H1 (cell line): ENCODE results near the gene GGA1. TPM values are rescaled to one million over a fixed set of nuclear protein-coding genes. Genes with fewer than 3 reads are reported as not detected.

ENCODE experiments used
- CTCF ChIA-PET: fragments of 300-600 bp; sonication (Branson Sonifier 250); formaldehyde crosslinking; loops from one replicate; lab custom pipeline; 2021; ENCODE audit not compliant: partially characterized antibody; lab: Charles Lee
- POLR2A ChIA-PET: fragments of 300-600 bp; sonication (Branson Sonifier 250); formaldehyde crosslinking; loops from one replicate; lab custom pipeline; 2021; ENCODE audit warnings: inconsistent platforms; ENCODE audit not compliant: partially characterized antibody; lab: Charles Lee
- DNase-seq, 2 experiments: peaks; one replicate each; pipeline versions ENCODE4 v3.0.0 to v3.0.0-alpha.2; 2010 to 2022; ENCODE audit warnings: low spot score in 2 of 2, low read depth in 1 of 2, mixed read lengths in 1 of 2
- FAIRE-seq: peaks from 2 replicates; lab custom pipeline; 2011; peaks lifted over from hg19 to GRCh38; lab: Jason Lieb, UNC
- H2AFZ ChIP-seq: 2 replicates; pipeline ENCODE4 v1.8.1; 2012; ENCODE audit warnings: low read length, inconsistent platforms
- H2AK5ac ChIP-seq: 2 replicates; pipeline ENCODE4 v1.6.1; 2013; ENCODE audit warnings: low read depth, low read length
- H2BK120ac ChIP-seq: replicated peaks from 2 replicates; pipeline ENCODE3; 2013; ENCODE audit warnings: low read depth, low read length, inconsistent platforms
- H2BK12ac ChIP-seq: 2 replicates; pipeline ENCODE4 v1.6.1; 2013; ENCODE audit warnings: low read depth, low read length
- H2BK15ac ChIP-seq: 2 replicates; pipeline ENCODE4 v1.6.1; 2013; ENCODE audit warnings: low read length
- H2BK20ac ChIP-seq: 2 replicates; pipeline ENCODE4 v1.6.1; 2013; ENCODE audit warnings: low read length
- H2BK5ac ChIP-seq: 2 replicates; pipeline ENCODE4 v1.6.1; 2013; ENCODE audit warnings: low read depth, low read length
- H3K14ac ChIP-seq: 2 replicates; pipeline ENCODE4 v1.6.1; 2013; ENCODE audit warnings: inconsistent platforms; ENCODE audit not compliant: insufficient read length
- H3K18ac ChIP-seq: 2 replicates; pipeline ENCODE4 v1.6.1; 2013; ENCODE audit warnings: low read length; ENCODE audit errors: extremely low read depth
- H3K23ac ChIP-seq: 2 replicates; pipeline ENCODE4 v1.6.1; 2013; ENCODE audit warnings: inconsistent platforms; ENCODE audit not compliant: insufficient read length
- H3K23me2 ChIP-seq: 2 replicates; pipeline ENCODE4 v1.6.1; 2013; ENCODE audit warnings: low read depth, low read length
- H3K27ac ChIP-seq: 2 replicates; pipeline ENCODE4 v1.6.1; 2011; ENCODE audit warnings: low read depth, low read length, inconsistent platforms
- H3K27me3 ChIP-seq, 4 experiments: replicated peaks in 1 of 4; 1 replicate in 1 of 4; 2 replicates in 3 of 4; pipeline versions ENCODE4 v1.6.1 to v1.8.1; 2011 to 2013; ENCODE audit warnings: low read length in 3 of 4, mild to moderate bottlenecking in 3 of 4, inconsistent platforms in 2 of 4, mixed read lengths in 2 of 4, moderate library complexity in 1 of 4; ENCODE audit not compliant: control insufficient read depth in 3 of 4, insufficient read depth in 3 of 4; ENCODE audit errors: extremely low read depth in 1 of 4
- H3K36me3 ChIP-seq, 4 experiments: 2 replicates each; pipeline versions ENCODE4 v1.6.1 to v1.8.1; 2011 to 2013; ENCODE audit warnings: mild to moderate bottlenecking in 4 of 4, low read length in 3 of 4, moderate library complexity in 2 of 4, control low read depth in 1 of 4, inconsistent platforms in 1 of 4; ENCODE audit not compliant: insufficient read depth in 4 of 4, control insufficient read depth in 2 of 4
- H3K4ac ChIP-seq: replicated peaks from 2 replicates; pipeline ENCODE3; 2013; ENCODE audit warnings: low read length, low read depth, mixed read lengths, inconsistent platforms; ENCODE audit not compliant: insufficient read length
- H3K4me1 ChIP-seq, 4 experiments: replicated peaks in 1 of 4; 1 replicate in 1 of 4; 2 replicates in 3 of 4; pipeline versions ENCODE4 v1.6.1 to v1.8.1; 2011 to 2013; ENCODE audit warnings: low read length in 3 of 4, inconsistent platforms in 2 of 4, mixed read lengths in 1 of 4; ENCODE audit not compliant: insufficient read depth in 4 of 4, control insufficient read depth in 3 of 4
- H3K4me2 ChIP-seq, 2 experiments: 2 replicates each; pipeline versions ENCODE4 v1.6.1 to v1.8.1; 2011 to 2013; ENCODE audit warnings: low read depth in 2 of 2, low read length in 2 of 2, control low read depth in 1 of 2, inconsistent platforms in 1 of 2, mild to moderate bottlenecking in 1 of 2; ENCODE audit not compliant: insufficient read depth in 1 of 2
- H3K4me3 ChIP-seq, 4 experiments: fragments of 200-600, 300-600 bp in 1 of 4; sonication (generic), shearing (Covaris generic), sonication (Bioruptor Twin) in 1 of 4; 2 replicates each; pipeline versions ENCODE4 v1.5.1 to v1.8.1; 2011 to 2016; ENCODE audit warnings: low read length in 4 of 4, low read depth in 3 of 4, control low read depth in 2 of 4, inconsistent platforms in 2 of 4, mild to moderate bottlenecking in 2 of 4, mixed read lengths in 1 of 4, moderate library complexity in 1 of 4; ENCODE audit not compliant: insufficient read depth in 2 of 4; ENCODE audit errors: extremely low read depth in 1 of 4
- H3K56ac ChIP-seq: replicated peaks from 2 replicates; pipeline ENCODE3; 2013; ENCODE audit warnings: low read depth, mild to moderate bottlenecking, mixed read lengths, low read length, inconsistent platforms; ENCODE audit not compliant: insufficient read length
- H3K79me1 ChIP-seq: 2 replicates; pipeline ENCODE4 v1.6.1; 2013; ENCODE audit warnings: low read depth, low read length, control low read depth
- H3K79me2 ChIP-seq, 2 experiments: 2 replicates each; pipeline versions ENCODE4 v1.6.1 to v1.8.1; 2012 to 2013; ENCODE audit warnings: low read length in 2 of 2, mild to moderate bottlenecking in 2 of 2, inconsistent platforms in 1 of 2; ENCODE audit not compliant: insufficient read depth in 2 of 2, control insufficient read depth in 1 of 2
- H3K9ac ChIP-seq, 4 experiments: replicated peaks in 1 of 4; 1 replicate in 1 of 4; 2 replicates in 3 of 4; pipeline versions ENCODE4 v1.6.1 to v1.8.1; 2011 to 2013; ENCODE audit warnings: low read depth in 3 of 4, low read length in 3 of 4, control low read depth in 2 of 4, mild to moderate bottlenecking in 2 of 4, moderate library complexity in 2 of 4, inconsistent platforms in 1 of 4; ENCODE audit errors: extremely low read depth in 1 of 4
- H3K9me3 ChIP-seq, 2 experiments: 2 replicates each; pipeline versions ENCODE4 v1.6.1 to v1.8.1; 2012 to 2013; ENCODE audit warnings: mild to moderate bottlenecking in 2 of 2, moderate library complexity in 2 of 2, control low read depth in 1 of 2, inconsistent platforms in 1 of 2, low read depth in 1 of 2, low read length in 1 of 2, mixed read lengths in 1 of 2; ENCODE audit not compliant: insufficient read depth in 2 of 2
- H4K20me1 ChIP-seq, 2 experiments: replicated peaks in 1 of 2; 2 replicates each; pipeline versions ENCODE3 to v1.8.1; 2011 to 2013; ENCODE audit warnings: inconsistent platforms in 2 of 2, low read length in 2 of 2, mild to moderate bottlenecking in 1 of 2; ENCODE audit not compliant: insufficient read depth in 2 of 2, control insufficient read depth in 1 of 2
- H4K5ac ChIP-seq: 2 replicates; pipeline ENCODE4 v1.6.1; 2013; ENCODE audit warnings: low read length, low read depth, mixed read lengths, inconsistent platforms; ENCODE audit not compliant: insufficient read length
- H4K8ac ChIP-seq: 2 replicates; pipeline ENCODE4 v1.8.0; 2013; ENCODE audit warnings: mild to moderate bottlenecking, moderate library complexity, low read length, inconsistent platforms; ENCODE audit not compliant: insufficient read depth; ENCODE audit errors: extremely low read depth
- H4K91ac ChIP-seq: replicated peaks from 2 replicates; pipeline ENCODE3; 2013; ENCODE audit warnings: low read length, mixed read lengths, inconsistent platforms; ENCODE audit not compliant: insufficient read length
- ATF2 ChIP-seq: IDR thresholded peaks from 2 replicates; pipeline ENCODE4 v1.6.1; 2012; ENCODE audit warnings: low read length, inconsistent platforms
- CHD1 ChIP-seq: IDR thresholded peaks from 2 replicates; pipeline ENCODE4 v1.6.1; 2012; ENCODE audit warnings: low read depth, low read length, improper control_type of control experiment
- EGR1 ChIP-seq: IDR thresholded peaks from 2 replicates; pipeline ENCODE4 v1.6.1; 2011; ENCODE audit warnings: low read depth, low read length, borderline replicate concordance
- GTF2F1 ChIP-seq: IDR thresholded peaks from 2 replicates; pipeline ENCODE4 v1.6.1; 2012; ENCODE audit warnings: low read depth, low read length, improper control_type of control experiment, borderline replicate concordance
- JUND ChIP-seq: IDR thresholded peaks from 2 replicates; pipeline ENCODE4 v1.6.1; 2011; ENCODE audit warnings: mild to moderate bottlenecking, improper control_type of control experiment, low read length
- RFX5 ChIP-seq: IDR thresholded peaks from 2 replicates; pipeline ENCODE4 v1.6.1; 2011; ENCODE audit warnings: low read depth, low read length, improper control_type of control experiment, borderline replicate concordance
- SAP30 ChIP-seq: fragments of 300-600 bp; sonication (generic); IDR thresholded peaks from 2 replicates; pipeline ENCODE4 v1.7.1; 2012; ENCODE audit warnings: low read length, moderate library complexity, mild to moderate bottlenecking, inconsistent platforms; ENCODE audit not compliant: insufficient read depth, insufficient replicate concordance
- SIX5 ChIP-seq: IDR thresholded peaks from 2 replicates; pipeline ENCODE4 v1.6.1; 2011; ENCODE audit warnings: mild to moderate bottlenecking, low read depth, low read length
- SUZ12 ChIP-seq: fragments of 200-600 bp; sonication (generic); IDR thresholded peaks from 2 replicates; pipeline ENCODE4 v1.6.1; 2012; ENCODE audit warnings: mild to moderate bottlenecking, inconsistent platforms, low read length, moderate library complexity, mixed read lengths
- TCF12 ChIP-seq: IDR thresholded peaks from 2 replicates; pipeline ENCODE4 v1.6.1; 2011; ENCODE audit warnings: low read depth, mild to moderate bottlenecking, low read length
- YY1 ChIP-seq: IDR thresholded peaks from 2 replicates; pipeline ENCODE4 v1.6.1; 2011; ENCODE audit warnings: low read depth, mild to moderate bottlenecking, low read length
- WGBS, 2 experiments: shearing (Covaris generic) in 1 of 2; methylation state at CpG; one replicate each; pipeline versions ENCODE4 v1.1.6 to v1.1.7; 2013 to 2015; ENCODE audit warnings: low lambda C conversion rate in 2 of 2, mixed read lengths in 2 of 2, inconsistent platforms in 1 of 2, low coverage in 1 of 2, missing lambda C conversion rate in 1 of 2; ENCODE audit not compliant: insufficient replicate concordance in 2 of 2, insufficient coverage in 1 of 2, insufficient read length in 1 of 2; ENCODE audit errors: extremely low coverage in 1 of 2, missing lambda C conversion rate in 1 of 2; 5-methylcytosine and 5-hydroxymethylcytosine counted together
- polyA plus RNA-seq, 7 experiments: library from polyadenylated mRNA; depleted of rRNA in 3 of 7; stranded (reverse) in 5 of 7; unstranded in 2 of 7; fragments of >200 nt in 5 of 7; fragments of 200-250 nt in 2 of 7; gene quantifications; 1 replicate in 5 of 7; 2 replicates in 1 of 7; 4 replicates in 1 of 7; pipeline versions ENCODE4 v1.2.1 to v1.2.3, GENCODE V29; 2011 to 2013; ENCODE audit warnings: missing spikeins in 2 of 7, mixed read lengths in 2 of 7
- total RNA-seq: library from RNA; stranded (reverse); fragmentation: NEBNext Ultra II Directional; extraction: Animal tissue kit (Norgen Biotek cat#: 25700); gene quantifications from 2 replicates; pipeline ENCODE4 v1.2.1, GENCODE V29; 2021

The GGA1 gene
- total and polyA plus RNA-seq, 2 of the 8 experiments (the other 6 are each of a cell fraction or from before 2014, with no cell fraction given), result 49.3 to 57.2 TPM

- no peak overlapping the region for H2AK5ac ChIP-seq
- no peaks in the 10 kb centered on the region for H4K20me1 ChIP-seq
- FAIRE-seq, result no peak
- no peak overlapping the region for H3K4me3 ChIP-seq
- H2BK12ac ChIP-seq, result no peak overlapping the region
- POLR2A ChIA-PET, result interaction anchor here (0.8 to 2.2 kb wide), 5 partner anchors 8 to 54 kb away, joined by 3 to 5 read pairs (median 5); no protein-coding TSS in a partner anchor
- no peaks in the 10 kb centered on the region for H3K36me3 ChIP-seq
- no peak overlapping the region for H3K9ac ChIP-seq
- H3K4me1 ChIP-seq, result peaks cover 0 to 8% (median 2%) of the 10 kb centered on the region in 4 experiments; a peak in 4 of 7 replicates
- H3K23ac ChIP-seq, result no peak overlapping the region
- no peaks in the 10 kb centered on the region for H3K23me2 ChIP-seq
- no peak overlapping the region for H3K4me2 ChIP-seq
- WGBS, 2 experiments, result 87% methylated on average over 9 of the region's 9 CpGs; no CpG with 5 or more reads in 1 of the 2 experiments
- H4K91ac ChIP-seq, result no peak overlapping the region
- CTCF ChIA-PET, result interaction anchor here (0.6 to 39.4 kb wide), 5 partner anchors 11 to 125 kb away, joined by 3 to 1347 read pairs (median 11); no protein-coding TSS in a partner anchor
- H3K14ac ChIP-seq, result no peak overlapping the region
- H2AFZ ChIP-seq, result no peak overlapping the region
- no peaks in the 10 kb centered on the region for H3K9me3 ChIP-seq
- no peak for TF ChIP-seq YY1
- TF ChIP-seq ATF2, result no peak
- no peak for TF ChIP-seq SUZ12
- TF ChIP-seq RFX5, result no peak
- TF ChIP-seq CHD1, result no peak
- no peak for TF ChIP-seq JUND
- no peak for TF ChIP-seq SAP30
- no peak for TF ChIP-seq GTF2F1
- no peak for TF ChIP-seq TCF12
- TF ChIP-seq SIX5, result no peak
- TF ChIP-seq EGR1, result no peak
- TF ChIP-seq, all 59 proteins: peak for 0
- Histone ChIP-seq H3K79me1 (no peaks in the 10 kb centered on the region), H2BK15ac (no peak overlapping the region), H2BK120ac (no peak overlapping the region), H3K27ac (no peak overlapping the region), H3K79me2 (no peaks in the 10 kb centered on the region), H4K5ac (no peak overlapping the region), H3K56ac (no peak overlapping the region), H2BK5ac (no peak overlapping the region), H4K8ac (no peak overlapping the region), H3K4ac (no peak overlapping the region), H3K18ac (no peak overlapping the region), H2BK20ac (no peak overlapping the region), H3K27me3 (no peaks in the 10 kb centered on the region)
- no peak for DNase-seq
These were observed 27.1 kb upstream of the GGA1 start for GRCh38 chr22:37581504-37581903.
